ENCODE data around the gene CFDP1.

The CFDP1 gene

GRCh38 chr16:75345711-75346110 is 87.6 kb downstream of the CFDP1 start:
- TF ChIP-seq CTCF (conservative IDR thresholded peaks at IDR 0.05; ENCODE audit: low read length) (no peak), EZH2phosphoT487 (IDR thresholded peaks at IDR 0.05; ENCODE audit: borderline replicate concordance) (no peak)
- no peaks in the 10 kb centered on the region for H4K20me1 ChIP-seq (ENCODE audit: insufficient read depth, low read length, poor library complexity, severe bottlenecking)
- H3K9me3 ChIP-seq (ENCODE audit: insufficient read depth, low read depth, low read length) = no peaks in the 10 kb centered on the region

GRCh38 chr16:75343941-75344340 is 89.4 kb downstream of the CFDP1 start:
- Histone ChIP-seq H3K9me2 (replicated peaks; ENCODE audit: low read depth, low read length) (no peaks in the 10 kb centered on the region), H3K4me3 (ENCODE audit: low read length, poor library complexity, severe bottlenecking) (no peak overlapping the region), H3K4me2 (ENCODE audit: low read depth, low read length, poor library complexity, severe bottlenecking) (no peak overlapping the region), H3F3A (ENCODE audit: low read depth) (no peaks in the 10 kb centered on the region), H3K79me2 (ENCODE audit: insufficient read depth, low read length) (no peaks in the 10 kb centered on the region), H3K27me3 (ENCODE audit: insufficient read depth, low read length, poor library complexity, severe bottlenecking) (no peaks in the 10 kb centered on the region), H3K4me1 (ENCODE audit: insufficient read depth, low read length, poor library complexity, severe bottlenecking) (no peaks in the 10 kb centered on the region), H3K9ac (ENCODE audit: low read depth, low read length, poor library complexity, severe bottlenecking) (no peak overlapping the region), H3K9me3 (ENCODE audit: insufficient read depth, low read depth, low read length) (no peaks in the 10 kb centered on the region), H4K20me1 (ENCODE audit: insufficient read depth, low read length, poor library complexity, severe bottlenecking) (no peaks in the 10 kb centered on the region), H2AFZ (ENCODE audit: low read length) (no peak overlapping the region), H3K36me3 (ENCODE audit: insufficient read depth, low read length) (no peaks in the 10 kb centered on the region)
- TF ChIP-seq CTCF (conservative IDR thresholded peaks at IDR 0.05; ENCODE audit: low read length) (no peak), EZH2phosphoT487 (IDR thresholded peaks at IDR 0.05; ENCODE audit: borderline replicate concordance) (no peak)

More at GRCh38 chr16:75345711-75346110, 87.6 kb downstream of the CFDP1 start:
- Histone ChIP-seq H3K4me2 (ENCODE audit: low read depth, low read length, poor library complexity, severe bottlenecking) (no peak overlapping the region), H2AFZ (ENCODE audit: low read length) (no peak overlapping the region), H3K27me3 (ENCODE audit: insufficient read depth, low read length, poor library complexity, severe bottlenecking) (no peaks in the 10 kb centered on the region), H3K9me2 (replicated peaks; ENCODE audit: low read depth, low read length) (no peaks in the 10 kb centered on the region), H3K4me3 (ENCODE audit: low read length, poor library complexity, severe bottlenecking) (no peak overlapping the region), H3K36me3 (ENCODE audit: insufficient read depth, low read length) (no peaks in the 10 kb centered on the region), H3K4me1 (ENCODE audit: insufficient read depth, low read length, poor library complexity, severe bottlenecking) (no peaks in the 10 kb centered on the region), H3K9ac (ENCODE audit: low read depth, low read length, poor library complexity, severe bottlenecking) (no peak overlapping the region), H3K79me2 (ENCODE audit: insufficient read depth, low read length) (no peaks in the 10 kb centered on the region), H3F3A (ENCODE audit: low read depth) (no peaks in the 10 kb centered on the region)

GRCh38 chr16:75343286-75343685 is 90.0 kb downstream of the CFDP1 start:
- Histone ChIP-seq H3F3A (ENCODE audit: low read depth) (no peaks in the 10 kb centered on the region), H2AFZ (ENCODE audit: low read length) (no peak overlapping the region), H3K9me2 (replicated peaks; ENCODE audit: low read depth, low read length) (no peaks in the 10 kb centered on the region), H3K79me2 (ENCODE audit: insufficient read depth, low read length) (no peaks in the 10 kb centered on the region), H3K27me3 (ENCODE audit: insufficient read depth, low read length, poor library complexity, severe bottlenecking) (no peaks in the 10 kb centered on the region), H3K9me3 (ENCODE audit: insufficient read depth, low read depth, low read length) (no peaks in the 10 kb centered on the region), H3K4me1 (ENCODE audit: insufficient read depth, low read length, poor library complexity, severe bottlenecking) (no peaks in the 10 kb centered on the region), H3K4me2 (ENCODE audit: low read depth, low read length, poor library complexity, severe bottlenecking) (no peak overlapping the region), H3K36me3 (ENCODE audit: insufficient read depth, low read length) (no peaks in the 10 kb centered on the region), H3K9ac (ENCODE audit: low read depth, low read length, poor library complexity, severe bottlenecking) (no peak overlapping the region), H3K4me3 (ENCODE audit: low read length, poor library complexity, severe bottlenecking) (no peak overlapping the region), H4K20me1 (ENCODE audit: insufficient read depth, low read length, poor library complexity, severe bottlenecking) (no peaks in the 10 kb centered on the region)
- TF ChIP-seq CTCF (conservative IDR thresholded peaks at IDR 0.05; ENCODE audit: low read length) (no peak), EZH2phosphoT487 (IDR thresholded peaks at IDR 0.05; ENCODE audit: borderline replicate concordance) (no peak)

Data from Loucy (cell line).